ENCODE results near the gene TTBK1.
"Not testable (repeated sequence)": the region's sequence is repeated elsewhere in the genome, so short reads cannot be mapped to it uniquely, and the experiment has no call there.

Gene TTBK1

GRCh38 chr6:43287717-43288679, 44.7 kb downstream of the TTBK1 start:
- no peak for DNase-seq (ENCODE audit: low spot score)

GRCh38 chr6:43290339-43290904, 47.1 kb downstream of the TTBK1 start:
- DNase-seq (ENCODE audit: low spot score): no peak

- DNase-seq (ENCODE audit: low spot score): no peak
Observed at GRCh38 chr6:43290905-43291355, 47.6 kb downstream of the TTBK1 start.

- DNase-seq (ENCODE audit: low spot score): no peak
Observed at GRCh38 chr6:43291708-43292107, 48.4 kb downstream of the TTBK1 start.

- DNase-seq (ENCODE audit: low spot score): no peak
Observed at GRCh38 chr6:43292341-43292740, 49.1 kb downstream of the TTBK1 start.

GRCh38 chr6:43292763-43293318, 49.6 kb downstream of the TTBK1 start:
- DNase-seq (ENCODE audit: low spot score): no peak

GRCh38 chr6:43293698-43294097, 50.4 kb downstream of the TTBK1 start:
- DNase-seq (ENCODE audit: low spot score): no peak

- DNase-seq (ENCODE audit: low spot score): no peak
Observed at GRCh38 chr6:43294536-43294935, 51.3 kb downstream of the TTBK1 start.

GRCh38 chr6:43295456-43295855, 52.2 kb downstream of the TTBK1 start:
- DNase-seq (ENCODE audit: low spot score): no peak

- no peak for DNase-seq (ENCODE audit: low spot score)
Observed at GRCh38 chr6:43296780-43297497, 53.7 kb downstream of the TTBK1 start.

- DNase-seq (ENCODE audit: low spot score): no peak
Observed at GRCh38 chr6:43297644-43298564, 54.6 kb downstream of the TTBK1 start, which contains the start of gene SLC22A7. SLC22A7 (plus strand) TSS chr6:43298260; CDS start chr6:43298359, 99 bp downstream.

GRCh38 chr6:43298565-43299337, 55.5 kb downstream of the TTBK1 start:
- no peak for DNase-seq (ENCODE audit: low spot score)

GRCh38 chr6:43299338-43300293, 56.3 kb downstream of the TTBK1 start:
- no peak for DNase-seq (ENCODE audit: low spot score)

- DNase-seq (ENCODE audit: low spot score): no peak
Observed at GRCh38 chr6:43301081-43301870, 58.0 kb downstream of the TTBK1 start.

- no peak for DNase-seq (ENCODE audit: low spot score)
Observed at GRCh38 chr6:43302126-43302525, 58.8 kb downstream of the TTBK1 start.

- not testable (repeated sequence) for DNase-seq (ENCODE audit: low spot score)
Observed at GRCh38 chr6:43303006-43303405, 59.7 kb downstream of the TTBK1 start.

- no peak for DNase-seq (ENCODE audit: low spot score)
Observed at GRCh38 chr6:43303751-43304331, 60.6 kb downstream of the TTBK1 start.

- DNase-seq (ENCODE audit: low spot score): no peak
Observed at GRCh38 chr6:43304361-43304760, 61.1 kb downstream of the TTBK1 start.

All from NAMALWA (cell line).